ENCODE results near the gene USP6NL. TPM values are rescaled to one million over a fixed set of nuclear protein-coding genes. Genes with fewer than 3 reads are reported as not detected.

USP6NL gene
- polyA plus RNA-seq, 1 of the 3 experiments (the other 2 are of a cell fraction), result 8.9 TPM

- Histone ChIP-seq H3K9me3 (no peaks in the 10 kb centered on the region), H3K4me1 (ENCODE audit: control insufficient read depth in 1 of 2, insufficient read depth in 2 of 2, low read depth in 1 of 2, low read length in 1 of 2) (no peaks in the 10 kb centered on the region), H2AFZ (ENCODE audit: low read depth) (no peak overlapping the region), H3K27me3 (ENCODE audit: insufficient read depth) (no peaks in the 10 kb centered on the region), H3K9me2 (no peaks in the 10 kb centered on the region), H3K4me2 (no peak overlapping the region), H4K20me1 (ENCODE audit: insufficient read depth) (no peaks in the 10 kb centered on the region), H3K36me3 (replicated peaks in 1 of 2; ENCODE audit: control insufficient read depth in 1 of 2, insufficient read depth in 2 of 2, low read length in 1 of 2) (peaks cover 16 to 57% of the 10 kb centered on the region in 2 experiments), H3F3A (replicated peaks; ENCODE audit: insufficient read depth) (no peaks in the 10 kb centered on the region), H3K79me2 (ENCODE audit: insufficient read depth) (no peaks in the 10 kb centered on the region), H3K4me3 (ENCODE audit: low read depth in 2 of 2, low read length in 1 of 2) (no peak overlapping the region), H3K9ac (no peak overlapping the region), H3K27ac (ENCODE audit: low read depth in 2 of 2, low read length in 1 of 2) (no peak overlapping the region)
- 100% methylated on average over 2 of the region's 2 CpGs for WGBS (ENCODE audit: low lambda C conversion rate)
- ChIA-PET POLR2A (no interaction called here), CTCF (no interaction called here)
- TF ChIP-seq TCF12 (IDR thresholded peaks at IDR 0.05), result no peak
- no peak for TF ChIP-seq USF2 (IDR thresholded peaks at IDR 0.05; ENCODE audit: borderline replicate concordance, low read depth, low read length)
- TF ChIP-seq, protein P1, sequence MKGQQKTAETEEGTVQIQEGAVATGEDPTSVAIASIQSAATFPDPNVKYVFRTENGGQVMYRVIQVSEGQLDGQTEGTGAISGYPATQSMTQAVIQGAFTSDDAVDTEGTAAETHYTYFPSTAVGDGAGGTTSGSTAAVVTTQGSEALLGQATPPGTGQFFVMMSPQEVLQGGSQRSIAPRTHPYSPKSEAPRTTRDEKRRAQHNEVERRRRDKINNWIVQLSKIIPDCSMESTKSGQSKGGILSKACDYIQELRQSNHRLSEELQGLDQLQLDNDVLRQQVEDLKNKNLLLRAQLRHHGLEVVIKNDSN (IDR thresholded peaks at IDR 0.05; ENCODE audit: borderline replicate concordance, low read depth), result no peak
- no peak for TF ChIP-seq EP300 (IDR thresholded peaks at IDR 0.05; ENCODE audit: borderline replicate concordance in 1 of 2, low read depth in 1 of 2, low read length in 1 of 2)
- no peak for TF ChIP-seq SMC3 (IDR thresholded peaks at IDR 0.05; ENCODE audit: low read depth, low read length)
- TF ChIP-seq MEF2A (IDR thresholded peaks at IDR 0.05; ENCODE audit: borderline replicate concordance, low read depth), result no peak
- TF ChIP-seq NFIC (IDR thresholded peaks at IDR 0.05; ENCODE audit: borderline replicate concordance), result no peak
- no peak for TF ChIP-seq EZH2phosphoT487 (IDR thresholded peaks at IDR 0.05; ENCODE audit: borderline replicate concordance, low read depth)
- TF ChIP-seq CTCF (IDR thresholded peaks at IDR 0.05), result no peak
- TF ChIP-seq GATA2 (CRISPR knock-in tag; IDR thresholded peaks at IDR 0.05), result no peak
- TF ChIP-seq CHD2 (IDR thresholded peaks at IDR 0.05; ENCODE audit: low read length, partially characterized antibody), result no peak
- TF ChIP-seq, protein P2, sequence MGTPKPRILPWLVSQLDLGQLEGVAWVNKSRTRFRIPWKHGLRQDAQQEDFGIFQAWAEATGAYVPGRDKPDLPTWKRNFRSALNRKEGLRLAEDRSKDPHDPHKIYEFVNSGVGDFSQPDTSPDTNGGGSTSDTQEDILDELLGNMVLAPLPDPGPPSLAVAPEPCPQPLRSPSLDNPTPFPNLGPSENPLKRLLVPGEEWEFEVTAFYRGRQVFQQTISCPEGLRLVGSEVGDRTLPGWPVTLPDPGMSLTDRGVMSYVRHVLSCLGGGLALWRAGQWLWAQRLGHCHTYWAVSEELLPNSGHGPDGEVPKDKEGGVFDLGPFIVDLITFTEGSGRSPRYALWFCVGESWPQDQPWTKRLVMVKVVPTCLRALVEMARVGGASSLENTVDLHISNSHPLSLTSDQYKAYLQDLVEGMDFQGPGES (IDR thresholded peaks at IDR 0.05; ENCODE audit: low read depth, low read length), result no peak
- TF ChIP-seq MAX (IDR thresholded peaks at IDR 0.05; ENCODE audit: low read depth), result no peak
- no peak for TF ChIP-seq REST (IDR thresholded peaks at IDR 0.05; ENCODE audit: low read depth, low read length)
- TF ChIP-seq FOXJ3 (CRISPR knock-in tag; IDR thresholded peaks at IDR 0.05), result no peak
- DNase-seq, result no peak
Measured at GRCh38 chr10:11489591-11489990, 121.9 kb downstream of the USP6NL start.
